GM21825 (cell line): ENCODE measurements around the gene RHOT1.
"Not testable (repeated sequence)": the region's sequence is repeated elsewhere in the genome, so short reads cannot be mapped to it uniquely, and the experiment has no call there.

Source experiments
- ATAC-seq: cut with Tn5 transposase; IDR thresholded peaks from one replicate; pipeline ENCODE4 v1.9.1; 2021; ENCODE audit warnings: mild to moderate bottlenecking, moderate library complexity; ENCODE audit not compliant: unreplicated experiment

RHOT1 gene

DNA sequence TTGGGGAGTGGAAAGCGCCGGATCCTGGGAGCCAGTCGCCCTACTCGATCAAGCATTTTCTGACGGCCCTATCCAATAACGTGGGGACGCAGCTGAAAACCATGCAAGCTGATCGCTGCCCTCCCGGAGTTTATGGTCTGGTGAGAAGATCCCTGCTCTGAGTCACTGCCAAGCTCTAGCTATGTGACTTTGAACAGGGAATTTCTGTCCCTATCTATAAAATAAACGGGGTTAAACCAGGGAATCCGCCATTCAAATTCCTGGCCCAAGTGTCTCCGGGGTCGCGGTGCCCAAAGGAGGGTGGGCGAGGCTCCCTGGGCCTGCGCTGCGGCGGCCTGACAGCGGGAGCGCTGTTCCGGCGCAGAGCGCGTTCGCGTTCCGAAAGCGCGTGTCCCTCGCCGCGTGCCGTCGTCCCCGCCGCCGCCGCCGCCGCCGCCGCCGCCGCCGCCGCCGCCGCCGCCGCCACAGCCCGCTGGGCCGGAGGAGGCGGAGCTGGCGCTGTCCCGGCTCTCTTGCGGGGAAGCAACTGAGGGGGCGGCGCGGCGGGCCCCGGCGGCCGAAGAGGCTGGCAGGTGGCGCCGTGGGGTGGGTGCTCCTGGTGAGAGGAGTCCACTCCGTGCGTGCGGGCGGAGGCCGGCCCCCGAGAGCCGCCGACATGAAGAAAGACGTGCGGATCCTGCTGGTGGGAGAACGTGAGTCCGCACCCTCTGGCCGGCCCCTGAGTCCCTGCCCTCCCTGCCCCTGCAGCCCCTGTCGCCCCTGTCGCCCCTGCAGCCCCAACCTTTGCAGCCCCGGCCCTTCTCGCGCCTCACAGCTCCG, at the start of gene RHOT1:
TSS of gene RHOT1 (plus strand) at position 465 of the 819 bp plus-strand sequence. CDS start at position 656, 191 bp downstream.
- ATAC-seq: peak; percentile 78

DNA sequence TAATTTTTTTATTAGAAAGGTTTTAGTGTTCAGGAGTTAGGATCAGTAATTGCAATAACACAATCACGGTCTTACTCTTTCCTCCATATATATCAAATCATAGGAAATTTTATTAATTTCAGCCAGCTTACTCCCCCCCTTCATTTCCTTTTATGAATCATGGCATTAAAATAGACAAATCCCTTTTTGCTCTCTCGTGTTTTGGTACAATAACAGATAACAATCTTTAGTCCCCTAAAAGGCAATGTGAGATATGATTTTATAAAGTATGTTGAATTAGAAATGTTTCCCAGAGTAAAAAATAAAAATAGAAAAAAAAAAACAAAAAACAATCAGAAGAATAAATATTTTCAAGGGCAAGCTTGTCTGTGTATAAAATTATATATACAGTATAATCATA, 42.6 kb upstream of the RHOT1 start:
- no peak for ATAC-seq

- ATAC-seq: not testable (repeated sequence)
Measured at GRCh38 chr17:32100323-32100722, 42.0 kb upstream of the RHOT1 start.

DNA sequence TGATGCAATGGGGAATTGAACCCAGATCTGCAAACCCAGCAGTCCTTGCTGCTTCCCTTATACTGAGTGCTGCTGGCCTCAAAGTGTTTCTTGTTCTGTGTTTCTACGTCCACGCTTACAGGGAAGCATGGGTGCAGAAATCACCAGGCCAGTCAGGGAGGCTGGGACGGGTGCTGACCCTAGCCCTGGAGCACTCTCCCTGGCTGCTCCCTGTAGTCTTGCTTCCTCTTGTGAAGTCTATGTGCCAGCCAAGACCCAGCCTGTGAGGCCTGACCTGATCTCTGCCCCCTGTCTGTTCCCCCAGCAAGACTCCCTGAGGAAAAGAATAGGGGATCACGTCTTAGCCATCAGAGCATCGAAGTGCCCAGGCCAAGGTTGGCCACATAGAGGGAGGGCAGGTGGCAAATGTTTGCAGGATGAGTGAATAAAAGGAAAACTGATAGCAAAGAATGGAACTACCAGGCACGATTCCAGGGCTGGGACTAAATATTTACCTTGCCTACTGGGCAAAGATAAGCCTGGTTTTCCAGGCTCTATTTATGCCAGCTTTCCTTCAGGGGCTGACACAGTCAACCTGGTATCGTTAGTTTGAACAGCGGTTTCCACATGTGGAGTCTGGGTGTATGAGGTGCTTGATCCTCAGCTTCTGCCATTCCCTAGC, 41.2 kb upstream of the RHOT1 start:
- ATAC-seq: no peak

- no peak for ATAC-seq
Measured at GRCh38 chr17:32102172-32102571, 40.1 kb upstream of the RHOT1 start.

DNA sequence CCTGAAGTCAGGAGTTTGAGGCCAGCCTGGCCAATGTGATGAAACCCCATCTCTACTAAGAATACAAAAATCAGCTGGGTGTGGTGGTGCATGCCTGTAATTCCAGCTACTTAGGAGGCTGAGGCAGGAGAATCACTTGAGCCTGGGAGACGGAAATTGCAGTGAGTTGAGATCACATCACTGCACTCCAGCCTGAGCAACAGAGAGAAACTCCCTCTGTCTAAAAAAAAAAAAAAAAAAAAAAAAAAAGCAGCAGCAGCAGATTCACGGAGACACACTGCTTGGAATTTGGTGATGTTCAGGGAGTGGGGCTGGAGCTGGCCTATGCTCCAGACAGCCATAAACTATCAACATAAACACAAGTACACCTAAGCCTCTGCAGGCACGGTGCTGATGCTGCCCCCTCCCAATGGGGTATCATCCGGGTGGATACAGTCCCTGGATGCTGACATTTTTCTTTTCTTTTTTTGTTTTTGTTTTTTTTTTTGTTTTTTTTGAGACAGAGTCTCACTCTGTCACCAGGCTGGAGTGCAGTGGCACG, 39.6 kb upstream of the RHOT1 start:
- ATAC-seq: no peak

GRCh38 chr17:32103476-32104113, 38.7 kb upstream of the RHOT1 start:
- ATAC-seq: no peak

DNA sequence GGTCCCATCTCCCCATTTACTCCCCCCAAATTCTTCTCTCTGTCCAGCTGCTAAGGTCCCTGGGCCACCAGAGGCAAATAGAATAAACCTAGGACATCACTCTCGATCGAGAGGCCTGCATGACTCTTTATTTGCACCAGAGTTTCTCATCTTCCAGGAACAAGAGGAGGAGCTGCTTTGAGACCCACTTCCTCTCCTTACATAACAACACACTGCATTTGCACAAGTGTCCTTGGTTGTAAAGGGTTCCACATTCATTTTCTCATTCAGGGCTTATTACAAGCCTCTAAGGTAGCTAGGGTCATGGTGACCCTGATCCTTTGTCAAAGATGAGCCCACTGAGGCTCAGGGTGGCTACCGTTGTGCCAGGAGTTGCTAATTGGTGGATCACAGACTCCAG, 38.1 kb upstream of the RHOT1 start:
- no peak for ATAC-seq

DNA sequence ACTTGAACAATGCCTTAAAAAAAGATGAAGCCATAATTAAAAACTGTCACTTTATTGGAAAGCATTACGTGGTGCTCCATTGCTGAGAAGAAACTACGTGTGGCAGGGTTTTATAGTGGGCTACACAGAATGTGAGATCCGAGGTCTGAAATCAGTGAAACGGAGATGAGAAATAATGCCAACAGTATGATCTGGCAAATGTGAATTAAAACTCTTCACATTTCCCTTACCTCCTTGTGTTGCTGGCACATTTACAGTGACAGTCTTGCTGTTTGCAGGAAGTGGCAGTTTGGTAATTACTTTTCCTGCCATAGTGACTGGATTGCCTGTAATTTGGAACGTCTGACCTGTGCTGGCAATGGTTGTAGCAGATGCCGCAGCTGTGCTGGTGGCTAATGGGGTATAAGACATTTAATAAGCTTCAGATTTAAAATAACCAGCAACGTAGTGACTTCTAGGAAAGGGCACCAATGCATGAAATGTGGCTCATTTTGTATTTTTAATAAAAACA, 35.8 kb upstream of the RHOT1 start:
- not testable (repeated sequence) for ATAC-seq

DNA sequence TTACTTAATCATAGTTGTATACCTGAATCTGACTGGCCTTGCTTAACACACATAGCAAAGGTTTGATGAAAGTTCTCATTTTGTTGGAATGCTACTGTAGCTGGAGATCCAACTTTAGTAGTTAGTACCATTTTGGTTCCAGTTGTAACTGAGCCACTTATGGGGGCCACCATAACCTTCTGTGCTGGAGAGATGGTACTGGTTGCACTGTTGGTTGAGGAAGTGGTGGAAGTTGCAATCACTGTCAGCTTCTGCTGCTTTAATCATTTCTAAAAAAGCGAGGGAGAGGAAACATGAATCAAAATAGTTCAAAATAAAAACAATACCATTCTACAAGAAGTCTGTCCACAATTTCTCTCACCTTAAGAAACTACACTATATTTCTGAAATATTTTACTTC, 35.1 kb upstream of the RHOT1 start:
- not testable (repeated sequence) for ATAC-seq

- no peak for ATAC-seq
Measured at GRCh38 chr17:32110596-32110995, 31.7 kb upstream of the RHOT1 start.

- no peak for ATAC-seq
Measured at GRCh38 chr17:32111141-32111771, 31.0 kb upstream of the RHOT1 start.

DNA sequence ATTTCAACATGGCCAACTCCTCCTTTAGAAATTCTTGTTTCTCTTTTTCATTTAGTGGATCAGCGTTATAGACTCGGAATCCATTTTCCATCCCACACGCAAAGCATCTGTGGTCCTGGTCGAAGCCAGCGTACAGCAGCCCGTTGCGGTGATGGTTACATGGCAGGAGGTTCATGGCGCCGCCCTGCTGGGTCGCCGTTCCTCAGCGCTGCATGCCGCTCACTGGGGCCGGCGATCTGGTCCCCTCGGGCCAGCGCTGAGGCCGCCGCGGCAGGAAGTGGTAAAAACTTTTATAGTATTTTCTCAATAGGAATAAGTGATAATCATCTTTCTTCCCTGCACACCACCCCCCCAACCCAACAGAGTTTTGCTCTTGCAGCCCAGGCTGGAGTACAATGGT, 29.9 kb upstream of the RHOT1 start:
- no peak for ATAC-seq

- no peak for ATAC-seq
Measured at GRCh38 chr17:32114536-32114935, 27.8 kb upstream of the RHOT1 start.

- ATAC-seq: not testable (repeated sequence)
Measured at GRCh38 chr17:32115546-32115945, 26.8 kb upstream of the RHOT1 start.

DNA sequence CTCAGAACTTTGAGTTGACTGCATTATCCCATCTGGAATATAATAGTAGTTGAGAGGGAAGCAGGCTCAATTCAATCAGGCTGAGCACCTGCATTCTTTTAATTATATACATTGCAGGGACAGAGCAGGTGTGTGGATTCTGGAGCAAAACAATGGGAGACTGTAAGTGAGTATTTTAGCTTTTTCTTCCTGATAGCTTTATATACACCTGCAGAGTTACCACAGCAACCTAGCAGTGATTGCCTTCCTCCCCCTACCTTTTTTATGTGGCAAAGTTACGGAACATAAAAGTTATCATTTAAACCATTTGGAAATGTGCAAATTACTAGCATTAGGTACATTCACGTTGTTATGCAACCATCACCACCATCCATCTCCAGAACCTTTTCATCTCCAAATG, 25.4 kb upstream of the RHOT1 start:
- no peak for ATAC-seq

GRCh38 chr17:32117399-32117798, 24.9 kb upstream of the RHOT1 start:
- ATAC-seq: no peak

GRCh38 chr17:32118088-32118487, 24.2 kb upstream of the RHOT1 start:
- not testable (repeated sequence) for ATAC-seq

GRCh38 chr17:32118835-32119234, 23.5 kb upstream of the RHOT1 start:
- no peak for ATAC-seq

DNA sequence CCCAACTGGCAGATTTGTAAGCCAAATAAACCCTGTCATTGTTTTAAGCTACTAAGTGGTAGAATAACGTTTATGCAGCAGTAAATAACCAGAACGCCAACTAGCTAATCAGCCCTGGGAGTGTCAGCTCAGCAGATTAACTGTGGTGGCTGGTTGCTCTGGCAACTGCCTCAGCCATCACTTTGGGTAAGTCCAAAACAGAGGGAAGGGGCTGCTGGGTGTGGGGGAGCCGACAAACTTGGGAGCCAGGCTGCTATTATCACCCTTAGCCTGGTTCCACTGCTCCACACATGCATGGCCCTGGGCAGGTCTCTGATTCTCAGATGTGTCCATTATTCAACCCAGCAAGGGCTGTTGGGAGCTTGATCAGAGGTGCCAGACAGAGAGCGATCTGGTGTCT, 22.2 kb upstream of the RHOT1 start:
- ATAC-seq: no peak

GRCh38 chr17:32120716-32121115, 21.6 kb upstream of the RHOT1 start:
- no peak for ATAC-seq
